Dedifferentiated amniotic fluid mesenchymal stem cell (primary cell): ENCODE data around the gene KCNRG.
A peak's percentile ranks its signal among the peaks of the same experiment; 100 is the strongest.
"Not testable (repeated sequence)": the region's sequence is repeated elsewhere in the genome, so short reads cannot be mapped to it uniquely, and the experiment has no call there.

Experiments
- DNase-seq: peaks from one replicate; pipeline ENCODE4 v3.0.0-alpha.2; 2016; ENCODE audit errors: extremely low spot score

Gene KCNRG

DNA sequence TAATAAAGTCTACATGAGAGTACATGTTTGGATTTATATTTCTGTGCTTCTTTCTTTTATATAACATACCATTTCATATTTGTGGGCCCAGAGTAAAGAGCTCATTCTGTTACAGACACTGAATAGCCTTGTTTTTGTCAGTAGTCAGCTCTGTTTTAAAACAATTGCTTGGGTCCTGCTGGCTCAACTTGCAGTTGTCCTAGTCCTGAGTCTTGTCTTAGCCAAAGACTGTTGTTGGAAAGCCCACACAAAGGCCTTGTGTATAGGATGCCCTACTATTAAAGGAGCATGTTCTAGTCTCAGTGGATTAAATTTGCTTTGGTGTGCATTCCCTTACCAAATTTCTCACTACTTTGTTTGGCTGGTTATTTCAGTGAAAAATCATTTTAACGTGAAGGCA lies 3.8 kb upstream of the KCNRG start:
- no peak for DNase-seq

- DNase-seq, result no peak
Measured at GRCh38 chr13:50012396-50013169, 2.7 kb upstream of the KCNRG start.

- no peak for DNase-seq
Measured at GRCh38 chr13:50014386-50014785, 858 bp upstream of the KCNRG start.

- DNase-seq, result no peak
Measured at GRCh38 chr13:50015750-50016149, 506 bp downstream of the KCNRG start.

DNA sequence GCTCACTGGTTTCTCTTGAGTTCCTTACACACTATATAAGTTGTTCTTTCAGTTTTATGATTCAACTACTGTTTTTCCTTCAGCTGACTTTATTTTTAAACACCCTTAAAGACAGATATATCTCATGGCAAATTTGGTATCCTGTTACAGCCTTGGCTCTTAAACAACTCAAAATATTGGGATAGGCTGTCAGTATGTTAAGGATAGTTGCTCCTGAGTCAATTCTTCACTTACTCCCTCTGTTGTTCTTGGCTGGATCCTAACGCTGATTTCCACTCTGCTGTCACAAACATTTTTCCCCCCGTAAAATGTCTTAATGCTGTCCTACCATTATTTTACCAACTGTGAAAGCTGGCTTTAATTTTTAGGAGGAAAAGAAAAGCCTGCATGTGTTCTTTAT lies 1.2 kb downstream of the KCNRG start:
- DNase-seq, result peak; percentile 43

- DNase-seq, result no peak
Measured at GRCh38 chr13:50017819-50018218, 2.6 kb downstream of the KCNRG start.

GRCh38 chr13:50025436-50025835 lies 10.2 kb downstream of the KCNRG start:
- no peak for DNase-seq

DNA sequence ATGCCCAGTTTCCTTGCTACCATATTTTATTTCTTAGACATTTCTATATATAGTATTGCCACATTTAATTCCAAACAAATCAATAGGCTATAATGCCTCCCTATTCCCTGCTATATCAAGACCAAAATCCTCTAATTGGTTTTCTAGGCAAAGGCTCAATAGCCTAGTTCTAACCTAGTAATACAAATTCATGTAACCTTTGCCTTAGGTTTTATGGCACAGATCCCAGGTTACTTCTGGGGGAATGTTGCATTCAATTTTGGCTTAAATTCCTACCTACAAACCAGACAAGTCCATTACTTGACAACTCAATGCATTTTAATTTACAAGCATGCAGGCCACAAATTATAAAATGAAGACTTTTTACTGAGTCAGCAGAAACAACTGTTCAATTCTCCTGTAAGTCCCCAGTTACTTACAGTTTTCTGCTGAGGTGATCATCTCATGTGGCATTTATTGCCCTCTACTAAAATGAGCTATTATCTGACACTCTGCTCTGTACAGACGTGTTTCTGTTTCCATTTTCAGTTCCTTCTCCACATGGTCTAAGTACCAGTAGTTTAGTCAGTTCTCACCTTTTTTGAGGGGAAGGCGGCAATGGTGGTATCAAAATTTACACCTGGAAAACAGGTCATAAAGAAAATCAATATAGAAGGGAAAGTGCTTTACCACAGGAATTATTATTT lies 11.7 kb downstream of the KCNRG start:
- no peak for DNase-seq

GRCh38 chr13:50030315-50030714 lies 15.1 kb downstream of the KCNRG start:
- no peak for DNase-seq

- DNase-seq, result no peak
Measured at GRCh38 chr13:50033725-50034124, 18.5 kb downstream of the KCNRG start.

DNA sequence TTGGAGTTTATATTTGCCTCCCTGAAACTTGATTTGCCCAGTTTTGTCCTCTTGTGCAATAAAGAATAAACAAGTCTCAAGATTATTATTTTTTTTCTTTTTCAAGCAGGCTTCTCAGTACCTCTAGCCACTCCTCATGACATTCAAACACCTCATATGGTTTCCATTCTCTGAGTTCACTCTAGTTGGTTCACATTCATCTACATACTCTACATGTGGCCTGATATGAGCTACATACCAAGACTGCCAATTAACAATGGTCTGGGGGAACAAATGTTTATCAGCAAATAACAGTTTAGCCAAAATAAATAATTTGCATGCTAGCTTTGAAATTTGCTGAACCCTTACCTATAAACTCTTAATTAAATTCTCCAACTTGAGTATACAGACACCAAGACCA lies 22.5 kb downstream of the KCNRG start:
- DNase-seq, result no peak

DNA sequence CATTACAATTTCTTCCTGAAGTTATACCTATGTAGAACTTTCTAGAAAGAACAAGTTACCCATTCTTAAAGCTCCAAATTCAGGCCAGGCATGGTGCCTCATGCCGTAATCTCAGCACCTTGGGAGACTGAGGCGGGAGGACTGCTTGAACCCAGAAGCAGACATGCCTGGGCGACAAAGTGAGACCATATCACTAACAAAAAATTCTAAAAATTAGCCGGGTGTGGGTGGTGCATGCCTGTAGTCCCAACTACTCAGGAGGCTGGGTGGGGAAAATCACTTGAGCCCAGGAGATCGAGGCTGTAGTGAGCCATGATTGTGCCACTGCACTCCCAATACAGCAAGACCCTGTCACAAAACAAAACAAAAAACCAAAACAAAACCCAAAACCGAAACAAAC lies 23.0 kb downstream of the KCNRG start:
- no peak for DNase-seq

DNA sequence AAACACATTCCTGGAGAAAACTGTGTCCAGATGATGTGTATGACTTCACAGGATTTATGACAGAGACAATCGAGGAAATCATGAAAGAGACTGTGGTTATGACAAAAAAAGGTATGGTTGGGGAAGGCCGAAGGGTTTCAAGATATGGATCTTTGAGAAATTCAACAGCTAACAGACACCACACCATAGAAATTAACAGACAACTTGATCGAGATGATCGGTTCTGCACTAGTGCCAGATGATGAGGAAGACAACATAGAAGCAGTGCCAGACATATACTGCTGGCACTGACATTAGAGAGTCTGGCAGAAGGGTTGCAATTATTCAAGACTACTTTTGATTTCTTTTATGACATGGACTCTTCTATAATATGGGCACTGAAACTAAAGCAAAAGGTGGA lies 37.2 kb downstream of the KCNRG start:
- no peak for DNase-seq

GRCh38 chr13:50053844-50054243 lies 38.6 kb downstream of the KCNRG start:
- DNase-seq, result no peak

GRCh38 chr13:50055454-50055853 lies 40.2 kb downstream of the KCNRG start:
- DNase-seq, result no peak

DNA sequence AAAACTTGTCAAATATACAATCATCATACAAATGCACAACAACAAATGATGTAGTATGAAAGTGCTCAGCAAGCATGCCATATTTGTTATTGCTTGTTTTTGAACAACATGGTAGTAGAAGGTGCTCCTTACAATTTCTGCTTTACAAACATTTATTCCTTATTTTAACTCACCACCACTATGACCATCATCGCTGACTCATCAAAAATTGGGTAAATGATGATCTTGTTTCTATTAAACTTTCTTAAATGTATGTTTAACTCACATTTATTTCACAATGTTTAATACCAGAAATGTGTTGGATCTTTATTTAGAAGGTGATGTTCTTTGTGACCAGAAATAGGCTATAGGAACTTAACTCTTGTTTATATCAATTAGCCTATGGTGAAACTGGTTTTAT lies 45.5 kb downstream of the KCNRG start:
- DNase-seq, result no peak

DNA sequence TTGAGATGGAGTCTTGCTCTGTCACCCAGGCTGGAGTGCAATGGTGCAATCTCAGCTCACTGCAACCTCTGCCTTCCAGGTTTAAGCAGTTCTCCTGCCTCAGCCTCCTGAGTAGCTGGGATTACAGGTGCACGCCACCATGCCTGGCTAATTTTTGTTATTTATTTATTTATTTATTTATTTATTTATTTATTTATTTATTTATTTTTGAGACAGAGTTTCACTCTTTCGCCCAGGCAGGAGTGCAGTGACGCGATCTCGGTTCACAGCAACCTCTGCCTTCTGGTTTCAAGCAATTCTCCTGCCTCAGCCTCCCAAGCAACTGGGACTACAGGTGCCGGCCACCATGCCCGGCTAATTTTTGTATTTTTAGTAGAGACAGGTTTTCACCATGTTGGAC lies 47.1 kb downstream of the KCNRG start:
- not testable (repeated sequence) for DNase-seq

GRCh38 chr13:50065712-50066111 lies 50.5 kb downstream of the KCNRG start:
- DNase-seq, result no peak

DNA sequence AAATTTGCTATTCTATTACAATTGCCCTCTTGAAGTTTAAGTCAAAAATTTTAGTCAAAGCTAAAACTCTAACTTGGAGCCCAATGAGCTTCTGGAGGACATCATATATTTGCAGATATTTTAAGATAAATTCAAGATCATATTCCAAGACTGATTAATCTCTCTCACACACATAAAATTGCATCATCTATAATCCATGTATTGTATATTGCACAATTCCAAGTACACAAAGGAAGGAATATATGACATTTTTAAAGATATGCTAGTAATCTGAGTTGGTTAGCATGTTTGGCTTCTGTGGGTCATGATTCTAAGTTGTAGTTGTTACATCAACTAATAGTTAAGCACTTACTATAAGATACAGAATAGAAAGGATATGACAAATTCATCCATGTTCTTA lies 53.3 kb downstream of the KCNRG start:
- no peak for DNase-seq

DNA sequence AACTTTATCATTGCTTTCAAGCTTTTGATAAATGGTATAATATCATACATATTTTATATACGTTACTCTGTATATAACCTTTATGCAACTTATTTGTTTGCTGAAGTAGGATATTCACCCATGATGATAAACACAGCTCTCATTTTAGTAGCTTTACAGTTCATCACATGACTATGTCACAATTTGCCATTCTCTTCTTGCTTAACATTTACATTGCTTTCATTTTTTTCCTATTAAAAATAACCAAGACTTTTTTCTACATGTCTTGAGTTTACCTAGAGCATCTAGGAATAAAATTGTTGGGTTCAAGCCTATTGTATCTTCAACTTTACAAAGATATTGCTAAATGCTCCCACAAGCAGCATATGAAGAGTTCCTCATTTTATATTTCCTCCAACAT lies 54.0 kb downstream of the KCNRG start:
- DNase-seq, result no peak

DNA sequence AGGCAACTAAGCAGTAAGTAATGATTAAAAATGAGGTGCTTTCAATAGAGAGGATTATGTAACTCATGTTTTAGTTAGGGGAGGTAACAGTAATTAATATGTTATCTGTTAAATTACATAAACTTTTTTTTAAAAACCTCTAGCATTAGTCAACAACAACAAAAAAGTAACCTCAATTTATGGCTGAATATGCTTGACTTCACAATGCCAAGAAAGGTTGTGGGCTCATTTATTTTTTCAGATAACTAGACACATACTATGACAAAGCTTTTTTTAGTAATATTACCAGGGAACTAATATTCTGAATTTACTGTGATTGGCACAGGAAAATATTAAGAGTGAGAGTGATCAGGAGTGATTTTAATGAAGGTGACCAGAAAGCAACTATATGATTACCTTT lies 54.9 kb downstream of the KCNRG start:
- DNase-seq, result no peak
